ENCODE results near the gene PID1.
"Not testable (repeated sequence)": the region's sequence is repeated elsewhere in the genome, so short reads cannot be mapped to it uniquely, and the experiment has no call there.

PID1 gene

DNA sequence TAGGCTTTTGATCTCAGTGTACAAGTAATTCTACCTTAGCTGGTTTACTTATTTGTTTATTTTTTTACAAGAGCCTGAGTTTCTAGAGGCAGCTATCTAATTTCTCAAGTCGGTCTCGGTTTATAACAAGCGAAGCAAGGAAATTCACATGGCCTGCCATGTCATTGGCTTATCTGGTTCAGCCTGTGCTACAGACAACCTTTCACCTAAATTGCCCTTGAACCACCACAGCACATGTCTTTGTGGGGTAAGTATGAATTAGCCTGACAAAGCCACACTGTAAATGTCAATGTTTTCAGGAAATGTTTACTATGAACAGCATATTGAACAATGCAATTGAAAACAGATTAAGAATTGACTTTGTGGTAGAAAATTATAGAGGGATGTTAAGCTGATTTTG is 167.1 kb downstream of the PID1 start:
- DNase-seq, result no peak

DNA sequence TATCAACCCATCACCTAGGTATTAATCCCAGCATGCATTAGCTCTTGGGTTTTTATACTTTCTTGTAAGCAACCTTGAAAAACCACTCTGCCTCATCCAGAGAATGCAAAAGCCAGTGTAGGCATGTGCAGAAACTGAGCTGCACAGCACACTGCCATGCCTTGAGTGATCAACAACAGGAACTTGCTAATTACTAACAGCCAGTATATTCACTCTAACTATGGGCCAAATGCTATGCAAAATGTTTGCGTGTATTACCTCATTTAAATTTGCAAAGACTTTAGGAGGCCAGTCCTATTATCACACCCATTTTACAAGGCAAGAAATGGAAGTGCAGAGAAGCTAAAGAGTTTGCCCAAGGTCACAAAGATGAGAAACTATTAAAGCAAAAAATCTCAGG is 169.8 kb downstream of the PID1 start:
- no peak for DNase-seq

DNA sequence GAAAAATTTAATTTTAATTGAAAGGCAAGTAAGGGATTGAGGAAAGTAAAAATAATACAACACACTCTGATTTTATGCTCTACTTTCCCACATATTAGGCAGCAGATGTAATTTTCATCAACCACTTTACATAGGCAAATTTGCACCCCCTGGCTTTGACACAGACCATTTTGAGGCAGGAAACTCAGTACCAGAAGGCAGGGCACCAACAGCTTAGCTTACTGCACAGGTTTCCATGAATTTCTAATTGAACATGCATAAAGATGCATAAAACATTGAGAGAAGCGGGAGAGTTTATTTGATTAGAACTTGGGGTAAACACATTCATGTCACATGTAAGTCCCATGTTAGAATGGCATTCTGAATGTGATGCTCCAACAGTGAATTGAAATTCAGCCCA is 171.9 kb downstream of the PID1 start:
- no peak for DNase-seq

DNA sequence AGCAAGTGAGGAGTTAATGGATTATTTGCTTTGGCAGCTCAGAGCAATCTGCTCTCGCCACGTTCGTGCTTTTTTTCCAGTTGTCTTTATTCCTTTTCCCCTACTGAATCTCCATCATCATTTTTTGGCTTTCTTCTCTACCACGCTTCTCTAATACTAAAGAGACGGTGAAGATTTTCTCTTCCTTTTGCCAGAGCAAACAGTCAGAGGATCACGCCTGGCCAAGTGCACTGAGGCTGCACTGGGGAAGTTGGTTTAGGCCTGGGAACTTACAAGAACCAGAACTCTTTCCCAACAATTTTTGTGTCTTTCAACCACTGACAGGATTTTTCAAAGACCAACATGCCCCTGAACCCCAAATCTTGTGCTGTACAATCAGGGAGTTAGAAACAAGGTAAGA is 172.3 kb downstream of the PID1 start:
- no peak for DNase-seq

DNA sequence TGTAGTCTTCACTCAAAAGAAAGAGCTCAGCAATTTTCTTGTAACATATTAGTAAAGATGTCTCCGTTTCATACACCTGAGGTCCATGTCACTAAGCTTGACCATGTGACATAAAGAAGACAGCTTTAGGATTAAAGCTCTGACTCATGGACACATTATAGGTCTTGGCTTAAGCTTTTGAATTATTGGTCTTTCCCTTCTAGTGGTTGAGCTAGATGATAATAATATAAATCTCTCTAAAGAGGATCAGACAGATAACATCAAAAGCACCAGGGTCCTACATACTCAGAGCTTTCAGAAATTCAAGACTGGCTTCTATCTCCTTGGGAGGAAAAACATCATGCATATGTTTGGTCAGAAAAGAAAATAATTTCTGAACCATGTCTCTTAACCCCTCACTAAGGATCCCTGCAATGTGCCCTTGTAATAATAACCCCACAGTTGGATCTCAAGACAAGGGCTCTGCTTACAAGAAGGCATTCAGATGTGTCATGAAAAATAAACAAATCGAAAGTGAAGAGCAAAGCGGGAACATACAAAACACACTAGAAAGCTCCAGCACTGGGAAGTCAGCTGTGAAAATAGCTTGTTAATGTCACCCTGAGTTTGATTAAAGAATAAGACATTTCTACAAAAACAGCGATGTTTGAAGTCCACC is 174.5 kb downstream of the PID1 start:
- no peak for DNase-seq

DNA sequence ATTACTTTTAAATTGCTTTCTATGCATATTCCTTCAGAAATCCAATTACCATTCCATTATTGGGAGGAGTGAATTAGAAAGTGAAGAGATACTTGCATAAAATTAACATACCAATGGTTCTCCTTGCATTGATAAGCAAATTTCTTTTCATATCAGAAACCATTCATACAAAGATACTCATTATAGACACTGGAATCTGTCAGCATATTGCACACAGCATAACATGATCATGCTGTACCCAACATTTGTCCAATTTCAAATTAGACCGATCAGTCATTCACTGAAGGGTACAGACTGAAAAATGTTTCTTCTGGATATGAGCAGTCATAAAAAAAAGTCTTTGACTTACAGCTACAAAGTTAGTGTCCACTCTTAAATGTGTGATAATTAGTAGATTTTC is 175.6 kb downstream of the PID1 start:
- DNase-seq, result no peak

DNA sequence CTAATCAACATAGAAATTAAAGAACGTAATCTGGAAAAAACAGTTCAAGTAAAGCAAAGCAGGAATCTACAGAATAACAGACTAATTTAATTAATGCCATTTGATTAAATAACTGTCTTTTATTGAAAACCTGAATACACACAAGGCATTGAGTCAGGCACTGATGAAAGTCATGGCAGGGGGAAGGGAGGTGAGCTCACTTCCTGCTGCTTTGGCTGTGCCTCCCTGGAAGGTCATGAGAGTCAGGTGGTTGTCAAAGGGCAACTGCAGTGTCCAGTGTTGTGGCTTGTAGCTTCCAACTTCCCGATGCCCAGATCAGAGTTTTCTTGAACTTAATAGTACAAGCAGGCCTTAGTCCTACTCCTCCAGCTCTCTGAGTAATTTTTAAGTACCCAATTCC is 180.9 kb downstream of the PID1 start:
- no peak for DNase-seq

DNA sequence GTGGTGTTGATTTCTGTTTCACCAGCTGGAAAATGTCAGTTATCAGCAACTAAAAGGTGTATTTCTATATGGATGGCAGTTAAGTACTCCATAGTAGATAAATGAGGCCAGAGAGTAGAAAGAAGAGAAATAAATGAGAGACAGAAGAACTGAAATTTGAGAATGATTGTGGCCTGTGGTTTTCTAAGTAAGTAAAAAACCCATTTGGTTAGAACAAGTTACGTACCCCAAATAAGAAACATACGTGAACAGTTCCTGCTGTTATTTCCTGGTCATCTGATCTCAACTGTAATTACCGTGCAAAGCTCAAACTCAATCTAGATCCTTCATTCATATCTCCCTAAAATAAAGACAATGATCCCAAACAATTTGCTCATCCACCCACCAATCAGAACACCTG is 181.3 kb downstream of the PID1 start:
- no peak for DNase-seq

DNA sequence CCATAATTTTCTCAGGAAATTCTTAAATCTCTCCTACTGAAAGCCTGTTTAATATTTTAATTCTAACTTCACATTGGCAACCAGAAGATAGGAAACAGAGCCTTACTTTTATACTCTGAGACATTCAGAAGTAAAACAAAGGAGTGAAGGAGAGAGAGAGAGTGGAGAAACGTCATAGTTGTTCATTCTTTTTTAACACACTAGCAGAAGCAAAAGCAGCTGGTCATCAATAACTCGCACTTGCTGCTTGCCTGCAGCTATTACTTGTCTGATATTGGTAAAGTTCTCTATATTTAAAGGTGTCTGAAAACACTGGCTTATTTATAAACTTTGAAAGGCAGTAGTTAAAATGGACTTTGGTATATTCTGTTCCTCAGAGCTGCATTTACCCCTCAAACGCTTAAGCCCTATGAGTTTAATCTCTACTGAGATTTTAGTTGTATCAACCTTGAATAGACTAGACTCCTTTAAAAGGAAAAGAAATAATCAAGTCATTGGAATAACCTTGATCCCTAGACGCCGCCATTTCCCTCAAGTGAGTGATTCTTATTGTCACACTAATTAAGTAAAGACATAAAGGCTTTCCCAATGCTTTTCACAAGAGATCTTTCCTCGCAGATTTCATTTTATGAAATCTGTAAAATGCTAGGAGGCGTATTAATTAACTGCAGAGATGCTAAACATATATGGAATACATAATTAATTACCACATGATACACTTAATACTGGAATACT is 182.0 kb downstream of the PID1 start:
- no peak for DNase-seq

DNA sequence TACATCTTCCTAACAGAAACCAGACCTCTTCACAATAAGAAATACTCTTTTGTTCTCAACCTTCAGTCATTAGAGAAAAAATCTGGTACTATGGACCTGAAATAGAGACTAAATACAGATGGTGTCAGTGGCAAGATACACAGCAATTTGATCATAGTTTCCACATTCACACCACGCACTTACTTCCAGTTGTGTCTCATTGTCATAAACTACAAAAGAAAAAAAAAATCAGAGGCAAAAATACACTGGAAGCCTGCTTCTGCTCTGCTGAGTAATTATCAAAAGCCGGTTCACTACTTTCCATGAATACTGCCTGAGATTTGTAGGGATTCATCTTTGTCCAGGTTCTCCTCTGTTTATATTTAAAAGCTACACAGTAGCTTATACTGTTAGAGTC is 182.6 kb downstream of the PID1 start:
- no peak for DNase-seq

DNA sequence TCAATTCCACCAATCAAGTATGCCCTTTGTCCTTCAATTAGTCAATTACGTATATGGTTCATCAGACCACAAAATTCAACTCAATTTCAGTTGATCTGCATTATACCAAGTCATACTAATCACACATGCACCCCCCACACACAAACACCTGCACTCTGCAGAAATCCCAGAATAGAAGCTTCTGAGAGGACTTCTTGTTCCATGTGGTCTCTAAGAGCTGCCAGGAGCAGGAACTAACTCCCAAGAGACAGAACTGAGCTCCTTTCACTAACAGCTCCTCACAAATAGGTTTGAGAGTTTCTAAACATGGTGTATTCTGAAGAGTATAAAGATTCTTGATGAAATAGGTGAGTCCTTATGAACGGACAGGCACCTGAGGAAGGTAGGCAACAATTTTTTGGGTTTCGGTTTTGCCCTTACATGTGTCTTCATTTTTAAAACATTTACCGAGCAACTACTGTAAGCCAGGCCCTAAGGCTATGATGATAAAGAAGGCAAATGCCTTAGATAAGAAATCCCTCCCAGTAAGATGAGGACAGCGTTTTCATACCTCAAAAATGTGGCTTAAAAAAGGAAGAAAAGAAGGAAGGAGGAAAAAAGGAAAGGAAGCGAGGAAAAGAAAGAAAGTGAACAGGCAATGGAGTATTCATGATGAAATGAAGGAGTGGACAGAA is 183.1 kb downstream of the PID1 start:
- DNase-seq, result no peak

DNA sequence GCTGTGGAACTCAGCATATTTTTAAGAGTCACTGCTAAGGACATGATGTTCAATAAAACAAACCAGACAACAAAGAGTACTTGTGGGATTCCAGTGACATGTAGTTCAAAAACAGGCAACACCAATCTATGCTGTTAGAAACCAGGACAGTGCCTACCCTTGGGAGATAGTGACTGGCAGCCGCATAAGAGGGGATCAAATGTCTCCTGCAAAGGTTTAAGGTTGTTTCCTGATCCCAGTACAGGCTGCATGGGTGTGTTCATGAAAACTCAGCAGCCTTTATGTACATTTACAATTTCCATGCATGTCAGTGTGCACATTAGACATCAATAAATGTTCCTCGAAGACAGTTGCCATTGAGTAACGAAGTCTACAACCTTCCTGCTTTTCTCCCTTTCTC is 183.8 kb downstream of the PID1 start:
- DNase-seq, result no peak

DNA sequence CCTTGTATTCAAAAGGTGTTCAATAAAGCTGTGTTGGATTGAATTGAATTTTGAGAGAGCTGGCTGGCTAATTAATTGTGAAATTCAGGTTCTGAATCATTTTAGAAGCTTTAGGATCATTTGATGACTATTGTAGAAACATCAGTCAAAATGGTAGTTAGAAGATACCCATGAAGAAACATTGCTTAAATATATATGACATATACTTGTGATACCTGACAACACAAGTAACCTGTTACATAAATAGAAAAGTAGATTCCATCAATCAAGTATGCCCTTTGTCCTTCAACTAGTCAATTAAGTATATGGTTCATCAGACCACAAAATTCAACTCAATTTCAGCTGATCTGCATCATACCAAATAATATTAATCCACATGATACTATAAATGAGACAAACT is 185.6 kb downstream of the PID1 start:
- no peak for DNase-seq

DNA sequence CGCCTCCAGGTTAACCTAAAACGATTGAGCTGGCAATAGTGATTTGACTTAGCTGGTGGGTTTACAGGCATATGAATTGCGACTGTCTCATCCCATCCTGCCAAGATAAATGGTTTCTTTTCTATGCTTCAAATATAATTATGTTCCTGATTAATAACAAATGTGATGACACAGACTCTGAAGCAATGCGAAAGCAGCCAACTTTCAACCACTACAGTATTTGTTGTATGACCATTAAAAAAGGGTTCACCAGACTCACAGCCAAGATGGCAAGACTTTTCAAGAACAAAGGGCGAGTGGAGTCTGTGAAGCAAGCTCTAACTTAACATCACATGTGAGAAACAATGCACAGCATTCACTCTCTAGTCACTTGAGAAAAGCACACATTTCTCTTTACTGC is 186.6 kb downstream of the PID1 start:
- no peak for DNase-seq

DNA sequence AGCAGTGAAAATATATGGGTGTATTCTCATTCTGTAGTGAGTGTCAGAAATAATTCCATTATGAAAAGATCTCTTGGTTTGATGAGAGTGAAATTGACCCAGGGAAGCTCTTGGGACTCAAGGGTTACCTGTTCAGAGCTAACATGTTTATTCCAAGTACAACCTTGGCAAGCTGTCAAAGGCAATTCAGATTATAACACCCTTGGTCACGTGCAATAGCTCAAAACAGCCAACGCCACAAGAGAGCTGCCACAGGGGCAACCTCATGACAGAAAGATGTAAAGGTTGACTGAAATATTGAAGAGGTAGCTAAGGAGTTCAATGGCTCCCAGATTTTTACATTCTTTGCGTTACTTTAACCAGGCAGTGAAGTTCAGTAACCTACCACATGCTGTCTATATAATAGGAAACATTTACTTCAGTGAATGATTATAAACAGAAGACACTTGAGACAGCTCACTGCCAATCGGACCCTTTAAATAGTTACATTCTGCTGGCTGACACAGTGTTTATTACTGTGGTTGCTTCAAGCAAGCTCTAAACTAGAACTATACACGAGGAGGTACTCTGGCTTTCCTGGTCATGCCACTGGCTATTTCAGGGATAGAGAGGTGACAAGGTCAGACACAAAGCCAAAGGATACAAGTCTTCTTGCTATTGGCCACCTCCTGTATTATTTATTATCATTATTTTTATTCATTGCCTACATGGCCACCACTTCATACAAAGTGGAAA is 187.3 kb downstream of the PID1 start:
- no peak for DNase-seq

DNA sequence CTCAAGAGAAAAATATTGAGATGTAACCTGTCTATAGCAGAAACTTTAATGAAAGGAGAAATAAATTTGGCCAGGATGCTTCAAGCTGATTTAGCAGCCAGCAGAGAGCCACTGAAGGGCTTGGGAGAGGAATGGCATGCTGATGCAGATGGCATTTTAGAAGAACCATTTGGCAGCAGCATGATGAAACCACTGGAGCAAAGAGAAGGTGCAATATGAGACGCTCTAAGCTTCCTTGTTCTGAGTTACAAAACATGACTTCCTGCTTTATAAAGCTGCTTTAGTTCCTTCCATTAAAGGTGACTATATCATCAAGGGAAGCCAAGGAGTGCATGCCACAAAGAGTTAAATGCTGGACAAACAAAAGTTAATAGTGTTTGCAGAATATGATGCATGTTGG is 189.7 kb downstream of the PID1 start:
- no peak for DNase-seq

DNA sequence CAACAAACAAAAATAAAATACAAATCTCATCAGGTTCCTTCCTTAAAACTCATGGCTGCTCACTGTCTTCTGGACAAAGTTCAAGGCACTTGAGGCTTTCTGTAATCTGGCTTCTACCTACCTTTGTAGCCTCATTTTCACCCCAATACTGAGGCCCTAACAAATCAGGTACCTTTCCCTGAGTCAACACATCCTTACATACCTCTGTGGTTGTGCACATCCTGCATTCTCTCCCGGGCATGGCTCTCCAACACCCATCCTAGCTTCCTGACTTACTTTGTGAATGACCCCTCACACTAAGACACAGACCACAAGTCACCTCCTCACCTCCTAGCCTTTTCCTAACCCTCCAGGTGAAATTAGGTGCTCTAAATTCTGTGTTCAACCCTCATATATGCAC is 190.9 kb downstream of the PID1 start:
- no peak for DNase-seq

DNA sequence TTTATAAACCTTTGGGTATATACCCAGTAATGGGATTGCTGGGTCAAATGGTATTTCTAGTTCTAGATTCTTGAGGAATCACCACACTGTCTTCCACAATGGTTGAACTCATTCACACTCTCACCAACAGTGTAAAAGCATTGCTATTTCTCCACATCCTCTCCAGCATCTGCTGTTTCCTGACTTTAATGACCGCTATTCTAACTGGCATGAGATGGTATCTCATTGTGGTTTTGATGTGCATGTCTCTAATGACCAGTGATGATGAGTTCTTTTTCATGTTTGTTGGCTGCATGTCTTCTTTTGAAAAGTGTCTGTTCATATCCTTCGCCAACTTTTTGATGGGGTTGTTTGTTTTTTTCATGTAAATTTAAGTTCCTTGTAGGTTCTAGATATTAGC is 194.2 kb downstream of the PID1 start:
- DNase-seq, result not testable (repeated sequence)

DNA sequence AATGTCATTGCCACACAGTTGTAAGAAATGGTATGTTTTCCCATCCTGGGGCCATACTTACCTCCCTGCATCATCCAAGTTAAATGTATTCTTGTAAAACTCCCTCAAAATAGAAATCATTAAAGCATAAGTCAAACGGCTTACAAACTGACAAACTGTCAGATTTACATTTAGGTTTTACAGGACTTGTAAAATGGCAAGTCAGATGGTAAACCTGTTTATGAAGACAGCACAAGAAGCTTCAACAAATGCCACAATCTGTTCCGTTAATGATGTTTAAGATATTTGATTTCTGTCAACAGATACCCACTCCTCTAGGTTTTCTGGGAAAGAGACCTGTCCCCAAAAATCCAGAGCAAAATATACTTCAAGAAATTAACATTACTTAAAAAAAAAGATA is 197.2 kb downstream of the PID1 start:
- DNase-seq, result no peak

DNA sequence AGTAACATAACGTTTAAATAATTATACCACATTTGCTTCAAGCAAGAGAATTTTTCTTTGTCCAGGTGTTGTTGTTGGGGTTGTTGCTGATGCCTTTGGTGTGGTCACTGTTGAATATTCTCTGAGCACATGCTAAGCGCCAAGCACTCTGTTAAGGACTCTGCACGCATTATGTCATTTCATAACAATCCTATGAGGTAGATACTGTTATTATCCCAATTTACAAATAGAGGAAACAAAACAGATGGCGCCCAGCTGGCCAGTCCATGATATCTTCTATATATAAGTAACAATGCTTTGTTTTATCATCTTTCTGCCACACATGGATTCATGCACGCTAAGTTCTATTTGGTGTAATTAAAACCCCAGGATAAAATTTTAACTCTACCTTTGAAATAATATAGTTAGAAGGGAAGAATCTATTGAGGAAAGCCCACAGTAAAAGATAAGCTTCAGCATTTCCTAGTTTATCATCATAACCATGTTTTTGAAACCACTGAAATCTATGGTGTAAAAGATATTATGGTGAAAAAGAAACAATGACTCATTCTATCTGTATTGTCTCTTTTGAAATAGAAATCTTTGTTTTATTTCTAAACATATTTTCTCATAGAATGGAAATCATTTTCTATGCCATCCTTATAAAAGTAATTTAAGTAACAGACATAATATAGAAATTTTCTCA is 199.7 kb downstream of the PID1 start:
- no peak for DNase-seq

DNA sequence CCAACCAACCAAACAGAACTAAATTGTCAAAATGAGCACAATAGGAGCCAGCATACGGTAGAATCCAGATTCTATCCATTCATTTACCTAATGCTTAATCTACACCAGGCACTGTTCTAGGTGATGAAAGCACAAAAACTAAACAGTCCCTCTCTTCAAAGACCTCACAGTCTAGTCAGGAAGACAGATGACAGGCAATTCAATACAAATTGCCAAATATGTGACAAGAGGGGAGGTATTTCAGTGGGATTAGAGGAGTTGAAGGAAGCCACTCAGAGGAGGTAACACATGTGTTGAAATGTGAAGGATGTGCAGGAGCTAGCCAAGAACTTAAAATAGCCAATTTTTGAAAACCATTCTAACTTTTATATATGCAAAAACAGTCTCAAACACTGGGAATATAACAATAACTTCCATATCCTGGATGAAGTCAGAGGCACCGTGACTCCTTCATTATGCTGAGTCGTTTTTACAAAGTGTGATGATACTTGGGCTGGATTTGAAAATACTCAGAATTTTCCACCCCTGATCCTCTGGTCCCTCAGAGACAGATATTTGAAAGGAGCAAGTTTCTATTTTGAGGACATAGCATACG is 204.9 kb downstream of the PID1 start:
- DNase-seq, result no peak

DNA sequence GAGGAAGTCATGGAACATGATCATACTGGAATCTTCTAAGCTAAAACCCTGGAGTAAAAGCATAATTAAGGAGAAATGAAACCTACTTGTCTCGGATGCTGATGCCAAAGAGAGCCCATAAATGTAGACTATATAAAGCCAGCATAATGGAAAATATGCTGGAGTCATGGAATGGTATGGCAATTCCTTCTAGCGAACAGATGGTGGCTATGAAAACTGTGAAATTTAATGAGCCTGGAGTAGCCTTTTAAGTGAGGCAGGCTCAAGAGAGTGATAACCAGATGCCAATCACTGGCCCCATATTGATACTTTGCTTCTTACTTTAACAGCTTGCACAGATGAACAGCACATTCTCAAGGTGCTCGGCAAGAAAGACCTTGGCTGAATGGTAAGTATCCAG is 206.3 kb downstream of the PID1 start:
- DNase-seq, result no peak

DNA sequence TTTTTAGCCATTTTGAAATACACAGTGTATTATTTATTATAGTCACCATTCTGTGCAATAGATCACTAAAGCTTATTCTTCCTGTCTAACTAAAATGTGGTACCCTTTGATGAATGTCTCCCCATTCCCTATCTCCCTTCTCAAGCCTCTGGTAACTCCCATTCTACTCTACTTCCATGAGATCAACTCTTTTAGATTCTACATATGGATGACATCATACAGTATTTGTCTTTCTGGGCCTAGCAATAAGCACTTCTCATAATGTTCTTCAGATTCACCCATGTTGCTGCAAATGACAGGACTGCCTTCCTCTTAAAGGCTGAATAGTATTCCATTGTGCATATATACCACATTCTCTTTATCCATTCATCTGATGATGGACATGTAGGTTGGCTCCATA is 210.9 kb downstream of the PID1 start:
- DNase-seq, result no peak
